K562 (cell line): ENCODE results near the gene GPR107. TPM values are rescaled to one million over a fixed set of nuclear protein-coding genes. Genes with fewer than 3 reads are reported as not detected.
A peak's percentile ranks its signal among the peaks of the same experiment; 100 is the strongest.

Experiments
- ATAC-seq: fragments of 200-7000 bp; cut with Tn5 transposase; 3 replicates; pipeline ENCODE4 v1.9.1; 2020; ENCODE audit warnings: moderate library complexity
- BruUV-seq: library from RNA; stranded (reverse); fragments of 400-500 nt; replicated peaks from 2 replicates; lab custom pipeline; 2021; lab: Mats Ljungman, UMichigan
- CTCF ChIA-PET: fragments of 300-600 bp; formaldehyde crosslinking; extraction: SDS; loops from one replicate; lab custom pipeline; 2021; ENCODE audit warnings: low intra/inter-chr PET ratio; lab: Yijun Ruan, JAX
- POLR2A ChIA-PET: fragments of 300-600, 350-650 bp; sonication (Branson Sonifier 250); formaldehyde crosslinking; extraction: SDS; loops from one replicate; lab custom pipeline; 2021; ENCODE audit warnings: antibody characterized with exemption, inconsistent platforms; lab: Yijun Ruan, JAX
- DNase-seq, 4 experiments: peaks; one replicate each; pipeline versions ENCODE4 v3.0.0 to v3.0.0-alpha.2; 2011 to 2018; ENCODE audit warnings: low spot score in 3 of 4, mixed read lengths in 3 of 4; ENCODE audit errors: extremely low read depth in 1 of 4
- FAIRE-seq: peaks from 2 replicates; lab custom pipeline; 2011; peaks lifted over from hg19 to GRCh38; lab: Jason Lieb, UNC
- H2AFZ ChIP-seq: 2 replicates; pipeline ENCODE4 v1.6.0; 2011; ENCODE audit warnings: low read depth, low read length, control low read depth, inconsistent platforms
- H3K27ac ChIP-seq: fragments of 200-600 bp; 3 replicates; pipeline ENCODE4 v1.8.0; 2011; ENCODE audit warnings: low read depth, mild to moderate bottlenecking, control low read depth, inconsistent platforms, low read length, moderate library complexity, mixed read lengths; ENCODE audit errors: extremely low read depth
- H3K27me3 ChIP-seq, 2 experiments: fragments of 300-600 bp in 1 of 2; 2 replicates in 1 of 2; 3 replicates in 1 of 2; pipeline versions ENCODE4 v1.6.0 to v1.8.0; 2011; ENCODE audit warnings: inconsistent platforms in 2 of 2, low read length in 2 of 2, mild to moderate bottlenecking in 1 of 2, mixed read lengths in 1 of 2, moderate library complexity in 1 of 2; ENCODE audit not compliant: control insufficient read depth in 2 of 2, insufficient read depth in 2 of 2
- H3K36me3 ChIP-seq: fragments of 300-600 bp; 3 replicates; pipeline ENCODE4 v1.8.0; 2011; ENCODE audit warnings: mild to moderate bottlenecking, low read length, inconsistent platforms; ENCODE audit not compliant: control insufficient read depth, insufficient read depth
- H3K4me1 ChIP-seq, 2 experiments: fragments of 200-600 bp in 1 of 2; replicated peaks in 1 of 2; 2 replicates in 1 of 2; 3 replicates in 1 of 2; pipeline versions ENCODE4 v1.5.1 to v1.8.0; 2011; ENCODE audit warnings: inconsistent platforms in 2 of 2, low read length in 2 of 2, mild to moderate bottlenecking in 1 of 2, mixed read lengths in 1 of 2, moderate library complexity in 1 of 2; ENCODE audit not compliant: control insufficient read depth in 2 of 2, insufficient read depth in 2 of 2
- H3K4me2 ChIP-seq: 2 replicates; pipeline ENCODE4 v1.6.1; 2011; ENCODE audit warnings: low read length, control low read depth, inconsistent platforms, mixed read lengths; ENCODE audit not compliant: insufficient read depth
- H3K4me3 ChIP-seq: fragments of 200-600 bp; sonication (generic), shearing (Covaris generic); 2 replicates; pipeline ENCODE4 v1.5.1; 2016; ENCODE audit warnings: control low read depth, inconsistent platforms
- H3K79me2 ChIP-seq: fragments of 200-600 bp; 3 replicates; pipeline ENCODE4 v1.8.0; 2011; ENCODE audit warnings: low read length, inconsistent platforms; ENCODE audit not compliant: control insufficient read depth, insufficient read depth
- H3K9ac ChIP-seq, 2 experiments: 2 replicates each; pipeline versions ENCODE4 v1.6.0 to v1.6.1; 2011; ENCODE audit warnings: low read depth in 2 of 2, low read length in 2 of 2, control low read depth in 1 of 2, inconsistent platforms in 1 of 2, mild to moderate bottlenecking in 1 of 2, mixed read lengths in 1 of 2; ENCODE audit not compliant: insufficient read depth in 1 of 2
- H3K9me1 ChIP-seq: one replicate; pipeline ENCODE4 v1.6.0; 2011; ENCODE audit warnings: inconsistent platforms, mild to moderate bottlenecking, low read length, moderate library complexity; ENCODE audit not compliant: control insufficient read depth, insufficient read depth
- H3K9me3 ChIP-seq: replicated peaks from 2 replicates; pipeline ENCODE4 v1.5.1; 2011; ENCODE audit warnings: low read depth, low read length, inconsistent platforms; ENCODE audit not compliant: control insufficient read depth, insufficient read depth
- H4K20me1 ChIP-seq: replicated peaks from 2 replicates; pipeline ENCODE4 v1.6.1; 2011; ENCODE audit warnings: low read length, inconsistent platforms, mixed read lengths; ENCODE audit not compliant: control insufficient read depth, insufficient read depth
- GTF3C2 ChIP-seq: IDR thresholded peaks from 3 replicates; pipeline ENCODE4 v1.6.1; 2011; ENCODE audit warnings: borderline replicate concordance, mild to moderate bottlenecking, moderate library complexity; ENCODE audit not compliant: insufficient read length; ENCODE audit errors: extremely low read depth
- RBM25 ChIP-seq: fragments of 200-400 bp; formaldehyde crosslinking; IDR thresholded peaks from 2 replicates; pipeline ENCODE4 v1.6.1; 2018; ENCODE audit warnings: low read length, low read depth, moderate library complexity; ENCODE audit not compliant: severe bottlenecking
- ZNF121 ChIP-seq: sonication (generic); formaldehyde crosslinking; conservative IDR thresholded peaks from 2 replicates; pipeline ENCODE4 v1.8.0; 2022; ENCODE audit warnings: missing genetic modification reagents
- WGBS: fragments of 100-300 bp; shearing (Covaris generic); methylation state at CpG from one replicate; pipeline ENCODE4 v1.1.6; 2016; ENCODE audit warnings: low coverage, mixed read lengths; ENCODE audit not compliant: insufficient coverage; ENCODE audit errors: missing lambda C conversion rate; 5-methylcytosine and 5-hydroxymethylcytosine counted together
- in situ Hi-C: fragments of 300-500 bp; cut with MboI; formaldehyde crosslinking; loops from 4 replicates; pipeline ENCODE4 v1.15.0; 2018; ENCODE audit warnings: inconsistent platforms, mixed read lengths
- intact Hi-C: fragments of 100-400 bp; cut with micrococcal nuclease; formaldehyde crosslinking; loops from 2 replicates; pipeline ENCODE4 v1.14.2; 2022
- polyA plus RNA-seq, 8 experiments: library from polyadenylated mRNA; depleted of rRNA in 4 of 8; stranded (reverse) in 5 of 8; unstranded in 3 of 8; fragments of >200 nt; fragmentation: Nextera tagmentation in 2 of 8; fragmentation: Illumina TruSeq in 1 of 8; extraction: Ambion mirVana in 2 of 8; extraction: Trizol in 1 of 8; gene quantifications; 2 replicates each; pipeline versions ENCODE4 v1.2.1 to v1.2.3, GENCODE V29; 2011 to 2014; ENCODE audit warnings: inconsistent platforms in 1 of 8, missing spikeins in 1 of 8
- total RNA-seq, 7 experiments: library from RNA; depleted of rRNA in 6 of 7; stranded (reverse); fragments of >200 nt in 6 of 7; fragmentation: Illumina TruSeq in 2 of 7; extraction: Trizol in 2 of 7; gene quantifications; 2 replicates each; pipeline versions ENCODE4 v1.2.1 to v1.2.3, GENCODE V29; 2011 to 2021; ENCODE audit warnings: low replicate concordance in 1 of 7

The GPR107 gene
- total and polyA plus RNA-seq, 9 of the 15 experiments (the other 6 are each of a cell fraction or from before 2014, with no cell fraction given) = 3.2 to 34.6 (median 14.4) TPM

- Histone ChIP-seq H4K20me1 (peaks cover 3% of the 10 kb centered on the region; the same call in 1 of the 2 replicates), H3K9ac (no peak overlapping the region), H3K27me3 (no peaks in the 10 kb centered on the region), H2AFZ (no peak overlapping the region), H3K79me2 (peaks cover 39% of the 10 kb centered on the region), H3K4me2 (no peak overlapping the region), H3K9me3 (no peaks in the 10 kb centered on the region), H3K4me1 (peaks cover 3 to 6% of the 10 kb centered on the region in 2 experiments; a peak in 3 of 5 replicates), H3K9me1 (no peaks in the 10 kb centered on the region)
- POLR2A ChIA-PET = interaction anchor here (0.9 kb wide), 1 partner anchor 139 kb away, joined by 3 read pairs; no protein-coding TSS in a partner anchor
- ATAC-seq (no peak), FAIRE-seq (no peak)
- BruUV-seq = no TSS peak
- in situ Hi-C loops = no loop called here
- TF ChIP-seq GTF3C2 (no peak), RBM25 (peak; percentile 25), ZNF121 (CRISPR knock-in tag) (peak; percentile 66)
- TF ChIP-seq, all 486 proteins: peak for 2
- intact Hi-C loops = no loop called here
- peaks cover 13% of the 10 kb centered on the region; the same call in 2 of the 3 replicates for H3K36me3 ChIP-seq
- 68% methylated on average over 2 of the region's 2 CpGs for WGBS
- H3K27ac ChIP-seq = no peak overlapping the region
- CTCF ChIA-PET = no interaction called here
- no peak overlapping the region for H3K4me3 ChIP-seq
- DNase-seq = no peak
Observed at GRCh38 chr9:130062750-130063149, 9.0 kb downstream of the GPR107 start.
